GM20431 (cell line): ENCODE measurements around the gene MGA.

Source experiments
- in situ Hi-C: fragments of 300-500 bp; cut with MseI, MboI; formaldehyde crosslinking; loops from one replicate; pipeline ENCODE4 v1.15.0; 2020; ENCODE audit warnings: low sequenced_read_pairs; ENCODE audit not compliant: unreplicated experiment

Gene MGA

GRCh38 chr15:41660235-41661077 is at the start of gene MGA:
Gene MGA (plus strand): TSS chr15:41660405.
- in situ Hi-C loops = no loop called here

GRCh38 chr15:41620536-41621199 is 39.5 kb upstream of the MGA start:
- in situ Hi-C loops = no loop called here

DNA sequence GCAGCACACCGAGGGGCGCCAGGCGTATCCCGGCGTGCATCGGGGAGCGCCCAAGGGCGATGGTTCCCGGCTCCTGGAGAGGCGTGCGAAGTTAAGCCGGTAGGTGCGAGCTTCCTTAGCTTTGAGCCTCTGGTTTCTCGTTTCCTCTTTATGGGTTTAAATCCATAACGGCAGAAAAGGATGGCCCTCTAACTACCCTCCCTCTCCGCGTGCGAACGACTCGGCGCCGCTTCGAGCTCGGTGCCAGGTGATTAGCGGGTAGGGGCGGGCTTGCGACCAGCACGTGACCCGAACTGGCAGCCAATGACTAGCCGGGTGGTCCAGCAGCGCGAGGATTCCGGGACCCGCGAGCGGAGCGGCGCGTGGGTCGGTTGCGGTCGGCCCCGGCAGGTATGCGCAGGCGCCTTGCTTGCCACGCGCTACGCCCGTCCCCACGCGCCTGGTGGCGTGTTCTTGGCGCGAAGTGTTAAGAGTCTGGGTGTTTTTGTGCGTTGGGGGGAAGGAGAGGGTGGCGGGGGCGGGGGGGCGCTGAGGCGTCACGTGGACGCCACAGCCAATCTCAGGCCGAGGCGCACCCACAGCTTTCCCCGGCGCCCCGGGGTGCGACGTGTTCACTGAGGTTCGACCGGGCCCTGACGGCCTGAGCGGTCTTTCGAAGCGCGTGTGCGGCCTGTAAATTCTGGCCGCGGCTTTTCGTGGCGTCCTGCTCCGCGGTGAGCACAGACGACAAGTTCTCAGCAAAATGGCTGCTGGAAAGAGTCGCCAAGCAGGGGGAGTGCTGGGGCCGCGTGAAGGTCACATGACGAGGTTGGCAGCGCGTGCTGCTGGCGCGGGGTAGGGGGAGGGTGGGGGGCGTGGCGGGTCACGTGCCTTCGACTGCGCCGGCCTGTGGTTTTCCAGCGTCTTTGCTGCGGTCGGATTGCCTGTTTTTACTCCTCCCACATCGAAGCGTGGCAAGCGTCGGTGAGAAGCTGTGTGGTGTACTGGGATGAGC is 38.7 kb upstream of the MGA start:
- in situ Hi-C loops = no loop called here

GRCh38 chr15:41622901-41623300 is 37.3 kb upstream of the MGA start:
- in situ Hi-C loops = no loop called here

DNA sequence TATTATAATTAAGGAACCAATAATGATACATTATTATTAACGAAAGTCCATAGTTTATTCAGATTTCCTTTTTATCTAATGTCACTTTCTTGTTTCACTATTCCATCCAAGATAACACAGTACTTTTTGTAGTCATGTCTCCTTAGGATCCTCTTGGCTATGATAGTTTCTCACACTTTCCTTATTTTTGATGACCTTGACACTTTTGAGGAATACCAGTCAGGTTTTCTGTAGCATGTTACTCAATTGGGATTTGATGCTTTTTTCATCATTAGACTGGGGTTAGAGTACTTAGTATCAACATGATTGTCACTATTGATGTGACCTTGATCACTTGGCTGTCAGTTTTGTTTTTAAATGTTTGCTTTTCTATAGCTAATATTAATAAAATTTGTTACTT is 33.0 kb upstream of the MGA start:
- in situ Hi-C loops = no loop called here

- in situ Hi-C loops = no loop called here
Observed at GRCh38 chr15:41629463-41629862, 30.7 kb upstream of the MGA start.

DNA sequence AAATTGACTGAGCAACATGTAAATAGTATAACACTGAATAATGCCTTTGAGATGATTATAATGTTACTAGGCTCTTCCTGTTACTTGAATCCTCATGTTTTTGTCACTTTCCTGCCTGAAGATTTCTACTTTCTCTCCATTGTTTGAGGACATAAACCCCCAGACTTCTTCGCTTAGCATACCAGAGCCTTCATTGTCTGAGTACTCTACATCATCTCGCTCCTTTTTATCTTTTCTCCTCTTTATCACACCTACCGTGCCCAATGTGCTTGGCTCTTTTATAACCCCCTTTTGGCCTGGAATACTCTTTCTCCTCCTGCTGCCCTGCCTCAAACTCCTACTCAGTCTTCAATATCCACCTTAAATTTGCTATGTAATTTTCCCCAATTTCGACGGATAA is 30.3 kb upstream of the MGA start:
- in situ Hi-C loops = no loop called here

GRCh38 chr15:41630616-41631217 is 29.5 kb upstream of the MGA start:
- in situ Hi-C loops = no loop called here

GRCh38 chr15:41631880-41632470 is 28.2 kb upstream of the MGA start:
- in situ Hi-C loops = no loop called here

GRCh38 chr15:41633609-41634008 is 26.6 kb upstream of the MGA start:
- in situ Hi-C loops = no loop called here

DNA sequence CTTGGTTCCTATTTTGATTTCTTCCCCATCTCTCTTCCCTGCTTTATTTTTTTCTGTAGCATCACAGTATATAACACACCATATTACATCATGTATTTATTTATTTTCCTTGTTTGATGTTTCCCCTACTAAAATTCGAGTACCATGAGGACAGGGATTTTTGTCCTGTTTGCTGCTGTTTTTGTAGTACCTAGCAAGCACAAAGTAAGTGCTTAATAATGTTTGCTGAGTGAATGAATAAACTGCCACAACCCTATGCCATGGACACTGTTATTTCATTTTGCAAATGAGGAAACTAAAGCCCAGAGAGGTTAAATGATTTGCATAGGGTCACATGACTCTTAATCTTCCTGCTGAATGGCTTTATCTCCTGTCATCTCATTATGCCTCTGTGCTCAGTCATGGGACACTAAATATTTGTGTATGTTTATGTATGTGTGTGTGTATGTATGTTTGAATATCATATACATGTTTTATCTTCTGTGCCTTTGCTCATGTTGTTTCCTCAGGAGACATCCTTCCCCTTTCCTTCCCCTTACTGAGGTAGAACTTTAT is 26.1 kb upstream of the MGA start:
- in situ Hi-C loops = no loop called here

GRCh38 chr15:41637086-41637485 is 23.1 kb upstream of the MGA start:
- in situ Hi-C loops = no loop called here

- in situ Hi-C loops = no loop called here
Observed at GRCh38 chr15:41640985-41641384, 19.2 kb upstream of the MGA start.

DNA sequence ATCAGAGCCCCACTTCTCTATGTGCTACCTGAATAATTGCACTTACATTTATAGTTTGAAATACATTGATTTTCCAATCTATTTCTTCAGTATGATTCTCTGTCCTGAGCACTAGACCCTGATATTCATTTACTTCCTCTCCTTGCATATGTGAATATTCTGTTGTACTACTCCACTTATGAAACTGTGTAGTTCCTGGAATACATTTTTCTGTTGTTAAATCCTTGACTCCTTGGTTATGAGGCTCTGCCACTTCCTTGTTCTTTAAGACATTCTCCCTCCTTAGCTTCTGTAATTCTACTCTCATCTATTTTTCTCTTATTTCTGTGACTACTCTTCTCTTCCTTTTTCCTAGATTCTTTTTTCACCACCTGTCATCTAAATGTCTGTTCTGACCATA is 12.9 kb upstream of the MGA start:
- in situ Hi-C loops = no loop called here

GRCh38 chr15:41648097-41648496 is 12.1 kb upstream of the MGA start:
- in situ Hi-C loops = no loop called here

DNA sequence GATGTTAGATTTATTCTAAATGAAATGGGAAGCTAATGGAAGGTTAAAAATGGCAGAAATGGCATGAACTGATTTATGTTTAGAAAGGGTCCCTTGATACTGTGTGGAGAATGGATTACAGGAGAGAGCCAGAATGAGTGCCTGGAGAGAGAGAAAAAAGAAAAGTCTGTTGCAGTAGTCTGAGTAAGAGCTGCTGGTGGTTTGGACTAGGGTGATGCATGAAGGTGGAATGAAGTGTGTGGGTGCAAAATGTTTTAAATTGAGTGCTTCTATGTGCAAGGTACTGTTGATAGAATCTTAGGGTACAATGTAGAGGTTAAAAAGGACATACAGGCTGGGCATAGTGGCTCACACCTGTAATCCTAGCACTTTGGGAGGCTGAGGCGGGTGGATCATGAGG is 11.4 kb upstream of the MGA start:
- in situ Hi-C loops = no loop called here

DNA sequence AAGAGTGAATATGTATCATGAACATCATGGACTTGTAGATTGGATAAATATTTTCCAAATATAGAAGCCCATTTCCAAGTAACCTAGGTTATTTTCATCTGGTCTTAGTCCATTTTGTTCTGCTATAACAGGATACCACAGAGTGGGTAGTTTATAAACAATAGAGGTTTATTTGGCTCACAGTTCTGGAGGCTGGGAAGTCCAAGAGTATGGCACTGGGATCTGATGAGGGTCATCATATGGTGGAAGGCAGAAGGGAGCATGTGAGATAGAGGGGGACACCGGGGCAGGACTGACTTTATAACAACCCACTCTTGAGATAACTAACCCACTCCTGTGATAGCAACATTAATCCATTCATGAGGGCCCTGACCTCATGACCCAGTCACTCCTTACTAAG is 9.4 kb upstream of the MGA start:
- in situ Hi-C loops = no loop called here

- in situ Hi-C loops = no loop called here
Observed at GRCh38 chr15:41651373-41651772, 8.8 kb upstream of the MGA start.

- in situ Hi-C loops = no loop called here
Observed at GRCh38 chr15:41653760-41654159, 6.4 kb upstream of the MGA start.
